GM21360 (cell line): ENCODE results near the gene TPPP.

ENCODE experiments used
- ATAC-seq: cut with Tn5 transposase; IDR thresholded peaks from one replicate; pipeline ENCODE4 v1.9.1; 2021; ENCODE audit warnings: mild to moderate bottlenecking, moderate library complexity; ENCODE audit not compliant: unreplicated experiment

Gene TPPP

DNA sequence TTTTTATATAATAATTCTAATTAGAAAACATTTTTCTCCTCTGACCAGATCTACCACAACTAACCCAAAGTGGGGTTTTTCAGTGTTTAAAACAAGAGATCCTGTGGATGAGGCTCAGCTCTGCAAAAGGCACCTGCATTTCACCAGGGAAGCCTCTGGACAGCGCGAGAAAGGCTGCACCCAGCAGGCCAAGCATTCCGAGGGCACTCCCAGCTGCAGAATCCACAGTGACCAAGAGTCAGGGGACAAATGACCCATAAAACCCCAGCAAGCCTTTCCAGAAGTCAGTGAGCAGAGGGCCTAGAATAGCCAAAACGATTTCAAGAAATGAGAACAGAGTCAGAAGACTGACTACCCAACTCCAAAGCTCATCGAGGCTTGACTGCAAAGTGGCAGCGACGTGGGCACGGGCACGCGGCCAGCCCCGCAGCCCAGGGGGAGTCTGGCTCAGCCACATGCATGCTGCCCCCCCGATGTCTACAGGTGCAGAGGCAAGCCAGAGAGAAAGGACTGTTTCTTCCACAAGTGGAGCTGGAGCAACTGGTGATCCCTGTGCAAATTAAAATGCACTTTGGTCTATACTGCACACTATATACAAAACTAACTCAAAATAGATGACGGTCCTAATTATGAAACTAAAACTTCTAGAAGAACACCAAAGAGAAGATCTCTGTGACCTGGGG, 26.2 kb downstream of the TPPP start:
- ATAC-seq, result no peak

DNA sequence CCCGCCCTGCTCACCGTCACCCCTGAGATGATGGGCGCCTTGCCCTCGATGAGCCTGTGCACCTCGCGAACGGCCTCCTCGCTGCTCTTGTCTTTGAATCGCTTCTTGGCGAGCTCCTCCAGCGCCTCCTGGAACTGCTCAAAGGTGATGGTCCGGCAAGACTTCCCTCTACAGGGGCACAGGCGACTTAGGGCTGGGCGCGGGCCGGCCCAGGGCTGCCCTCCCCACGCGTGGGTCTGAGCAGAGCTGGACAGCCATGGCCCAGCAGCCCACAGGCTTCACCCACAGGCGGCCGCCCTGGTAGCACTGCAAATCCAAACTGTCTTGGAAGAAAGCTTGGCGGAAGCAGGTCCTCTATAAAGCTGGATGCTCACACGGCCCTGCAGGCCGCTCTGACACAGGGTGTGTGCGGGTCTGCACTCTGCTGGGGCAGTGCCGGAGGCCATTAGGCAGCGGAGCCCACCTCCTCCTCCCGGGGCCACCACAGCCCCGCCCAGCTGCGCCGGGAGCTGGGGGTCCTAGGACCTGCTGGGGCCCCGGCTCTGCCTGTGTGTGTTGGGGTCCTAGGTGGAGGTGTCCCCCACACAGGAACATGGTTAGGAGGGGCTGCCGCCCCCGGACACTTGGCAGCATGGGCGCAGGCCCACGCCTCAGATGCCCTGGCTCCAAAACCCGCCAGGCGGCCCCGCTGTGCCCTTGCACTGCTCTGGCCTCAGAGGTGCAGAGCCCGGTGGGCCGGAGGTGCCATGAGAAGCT, 27.0 kb downstream of the TPPP start:
- ATAC-seq, result no peak

DNA sequence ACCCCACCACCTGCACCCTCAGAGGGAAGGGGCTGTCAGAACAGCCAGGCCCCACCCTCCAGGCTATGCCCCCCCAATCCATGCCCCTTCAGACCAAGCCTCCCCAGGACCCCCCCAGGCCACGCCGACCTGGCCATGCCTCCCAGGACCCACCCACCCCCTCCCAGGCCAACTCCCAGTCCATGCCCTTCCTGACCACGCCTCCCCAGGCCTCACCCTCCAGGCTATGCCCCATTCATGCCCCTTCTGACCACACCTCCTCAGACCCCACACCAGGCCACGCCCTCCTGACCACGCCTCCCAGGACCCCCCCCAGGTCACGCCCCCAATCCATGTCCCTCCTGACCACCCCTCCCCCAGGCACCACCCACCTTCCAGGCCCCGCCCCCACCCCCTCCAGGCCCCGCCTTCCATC, 27.6 kb downstream of the TPPP start:
- no peak for ATAC-seq

DNA sequence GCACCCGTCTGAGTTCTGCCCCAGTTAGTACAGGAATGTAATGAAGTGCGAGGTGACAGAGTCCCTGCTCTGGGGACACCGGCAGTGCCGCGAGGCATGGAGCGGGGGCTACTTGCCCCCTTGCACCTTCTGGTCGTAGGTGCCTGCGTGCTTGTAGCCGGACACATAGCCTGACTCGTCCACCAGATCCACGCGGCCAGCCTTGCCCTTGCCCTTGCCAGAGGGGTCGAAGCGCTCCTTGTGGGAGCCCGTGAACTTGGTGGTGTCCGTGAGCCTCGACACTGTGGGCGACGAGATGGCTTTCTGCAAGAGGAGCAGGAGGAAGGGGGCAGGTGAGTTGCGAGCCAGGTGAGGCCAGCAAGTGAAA, 28.2 kb downstream of the TPPP start:
- ATAC-seq, result no peak

GRCh38 chr5:664343-664993, 28.7 kb downstream of the TPPP start:
- ATAC-seq, result no peak

DNA sequence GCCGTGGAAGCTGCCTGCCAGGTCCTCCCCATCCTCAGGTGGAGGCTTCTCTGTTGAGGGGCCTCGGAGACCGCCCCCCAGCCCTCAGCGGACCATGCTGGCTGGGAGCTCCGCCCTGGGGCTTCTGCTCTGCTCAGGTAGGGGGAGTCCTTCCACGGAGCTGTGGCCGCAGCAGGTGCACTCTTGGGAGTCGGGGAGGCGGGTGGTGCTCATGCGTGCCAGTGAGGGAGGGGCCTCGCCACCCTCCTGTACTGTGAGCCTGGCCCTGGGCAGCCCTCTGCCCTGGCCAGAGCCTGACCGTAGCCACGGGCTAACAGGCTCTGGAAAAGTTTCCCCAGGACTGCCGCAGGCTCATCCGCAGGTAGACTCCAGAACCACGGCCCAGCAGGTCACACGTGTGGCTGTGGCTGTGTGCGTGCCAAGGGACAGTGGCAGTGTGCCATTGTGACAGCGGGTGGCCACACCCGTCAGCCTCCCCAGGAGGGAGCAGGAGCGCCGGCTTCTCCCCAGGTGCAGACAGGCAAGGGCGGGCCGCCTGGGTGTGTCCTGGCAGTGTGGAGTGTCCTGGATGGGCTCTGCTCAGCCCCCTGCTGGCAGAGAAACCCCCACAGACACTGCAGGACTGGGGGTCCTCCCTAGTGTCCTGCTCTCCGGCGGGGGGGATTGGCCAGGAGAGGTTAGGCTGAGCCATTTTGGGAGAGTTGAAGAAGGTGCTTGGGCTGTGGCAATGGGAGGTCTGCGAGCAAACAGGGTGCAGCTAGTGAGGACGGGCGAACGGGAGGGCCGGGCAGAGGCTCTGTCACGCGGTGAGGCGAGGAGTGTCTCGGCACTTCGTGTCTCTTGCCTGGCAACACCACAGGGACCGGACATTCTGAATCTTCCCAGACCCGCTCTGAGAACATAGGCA, 29.5 kb downstream of the TPPP start:
- no peak for ATAC-seq

DNA sequence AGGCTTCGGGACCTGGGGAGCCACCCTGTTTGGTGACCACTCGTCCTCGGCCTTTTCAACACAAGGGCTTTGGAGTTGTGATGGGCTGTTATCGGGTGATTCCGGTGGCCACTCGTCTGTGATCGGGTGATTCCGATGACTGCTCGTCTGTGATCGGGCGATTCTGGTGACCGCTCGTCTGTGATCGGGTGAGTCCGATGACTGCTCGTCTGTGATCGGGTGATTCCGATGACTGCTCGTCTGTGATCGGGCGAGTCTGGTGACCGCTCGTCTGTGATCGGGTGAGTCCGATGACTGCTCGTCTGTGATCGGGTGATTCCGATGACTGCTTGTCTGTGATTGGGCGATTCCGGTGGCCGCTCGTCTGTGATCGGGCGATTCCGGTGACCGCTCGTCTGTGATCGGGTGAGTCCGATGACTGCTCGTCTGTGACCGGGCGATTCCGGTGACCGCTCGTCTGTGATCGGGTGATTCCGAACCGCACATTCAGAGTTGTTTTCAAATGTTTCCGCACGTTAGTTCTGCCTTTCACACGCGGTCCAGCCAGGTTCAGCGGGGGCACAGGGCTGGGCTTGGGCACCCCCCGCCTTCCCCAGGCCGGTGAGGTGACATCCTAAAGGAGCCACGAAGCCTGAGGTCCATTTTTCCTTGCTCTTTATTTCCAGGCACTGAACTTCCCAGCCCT, 30.3 kb downstream of the TPPP start:
- ATAC-seq, result no peak

DNA sequence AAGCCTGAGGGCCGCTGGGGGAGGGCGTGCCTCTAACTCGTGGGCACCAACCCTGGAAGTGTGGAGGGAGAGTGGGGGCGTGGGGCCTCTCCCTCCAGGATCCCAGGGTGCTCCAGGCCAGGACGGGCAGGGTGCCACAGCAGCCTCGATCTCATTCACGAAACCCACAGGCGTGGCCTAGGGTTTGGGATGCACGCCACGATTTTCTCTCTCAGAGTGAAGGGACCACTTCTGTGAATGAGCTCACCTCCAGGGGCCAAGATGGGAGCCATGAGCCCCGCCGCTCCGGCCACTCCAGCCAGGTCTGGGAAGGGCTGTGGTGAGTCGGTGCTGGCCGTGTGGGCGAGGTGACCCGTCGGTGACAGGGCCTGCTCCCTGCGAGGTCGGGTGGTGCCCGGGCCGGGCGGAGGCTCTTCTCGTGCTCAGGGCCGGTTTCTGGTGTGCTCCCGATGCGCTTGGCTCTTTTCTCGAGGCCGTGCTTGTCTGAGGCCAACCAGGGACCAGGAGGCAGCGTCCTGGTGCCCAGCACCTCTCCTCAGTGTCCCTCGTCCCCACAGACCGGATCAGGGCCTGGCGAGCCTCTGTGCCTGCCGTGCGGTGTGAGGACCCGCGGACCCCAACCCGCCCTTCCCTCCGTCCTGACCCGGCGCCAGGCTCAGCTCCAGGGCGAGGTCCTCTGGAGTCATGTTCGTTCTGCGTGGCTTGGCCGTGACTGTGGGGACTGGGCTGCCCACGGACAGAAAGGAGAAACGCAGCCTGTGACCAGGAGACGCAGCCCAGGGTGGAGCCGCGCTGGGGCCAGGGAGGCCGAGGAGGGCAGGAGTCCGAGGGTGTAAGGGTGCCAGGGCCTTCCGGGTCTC, 31.0 kb downstream of the TPPP start:
- no peak for ATAC-seq

DNA sequence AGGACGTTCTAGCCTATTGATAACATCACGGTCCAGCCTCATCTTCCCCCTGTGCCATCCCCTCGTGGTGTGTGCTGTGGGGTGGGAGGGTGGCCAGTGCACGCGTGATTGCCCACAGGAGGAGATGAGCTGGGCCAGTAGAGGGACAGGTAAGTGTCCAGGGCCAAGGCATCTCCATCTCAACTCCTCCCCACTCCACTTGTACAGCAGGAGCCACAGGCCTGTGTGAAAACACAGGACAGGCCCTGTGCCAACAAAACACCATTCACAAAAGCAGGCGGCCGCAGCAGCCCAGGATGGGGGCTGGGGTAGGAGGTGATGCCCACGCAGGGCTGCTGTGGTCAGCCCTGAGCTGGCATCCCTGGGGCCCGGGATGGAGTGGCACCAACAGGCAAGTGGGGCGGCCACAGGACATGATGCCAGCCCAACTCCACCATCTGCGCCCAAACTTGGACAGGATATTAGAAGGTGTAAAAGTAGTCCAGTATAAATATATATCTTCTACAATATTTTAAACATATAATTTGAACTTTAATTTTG, 32.6 kb downstream of the TPPP start:
- ATAC-seq, result no peak

GRCh38 chr5:659496-660263, 33.5 kb downstream of the TPPP start:
- ATAC-seq, result no peak

- ATAC-seq, result no peak
These were observed 35.0 kb downstream of the TPPP start for GRCh38 chr5:658103-658502.

GRCh38 chr5:657570-657969, 35.6 kb downstream of the TPPP start:
- ATAC-seq, result no peak

- ATAC-seq, result no peak
These were observed 37.7 kb downstream of the TPPP start for GRCh38 chr5:655406-655805.

DNA sequence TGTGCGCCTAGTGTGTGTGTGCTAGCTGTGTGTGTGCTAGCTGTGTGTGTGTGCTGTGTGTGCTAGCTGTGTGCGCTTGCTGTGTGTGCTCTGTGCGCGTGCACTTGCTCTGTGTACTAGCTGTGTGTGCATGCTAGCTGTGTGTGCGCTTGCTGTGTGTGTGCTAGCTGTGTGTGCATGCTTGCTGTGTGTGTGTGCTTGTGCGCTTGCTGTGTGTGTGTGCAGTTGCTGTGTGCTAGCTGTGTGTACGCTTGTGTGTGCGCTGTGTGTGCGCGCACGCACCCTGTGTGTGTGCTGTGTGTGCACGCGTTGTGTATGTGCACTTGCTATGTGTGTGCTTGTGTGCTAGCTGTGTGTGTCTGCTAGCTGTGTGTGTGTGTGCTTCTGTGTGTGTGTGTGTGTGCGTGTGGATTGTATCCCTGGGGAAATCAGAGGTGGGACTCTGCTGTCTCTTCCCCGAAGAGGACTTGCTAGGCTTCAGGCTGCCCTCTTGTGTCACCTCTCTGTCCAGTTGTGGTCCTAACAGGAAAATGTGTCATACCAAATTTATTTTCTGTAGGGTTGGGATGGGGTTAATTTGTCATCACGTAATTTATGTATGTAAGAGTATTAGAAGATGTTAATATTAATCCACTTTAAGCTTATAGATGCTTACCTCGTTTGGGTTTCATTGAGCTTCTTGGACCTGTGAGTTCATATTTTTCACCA, 38.9 kb downstream of the TPPP start:
- ATAC-seq, result no peak

GRCh38 chr5:652773-653350, 40.3 kb downstream of the TPPP start:
- no peak for ATAC-seq

- ATAC-seq, result no peak
These were observed 41.1 kb downstream of the TPPP start for GRCh38 chr5:652023-652515.

DNA sequence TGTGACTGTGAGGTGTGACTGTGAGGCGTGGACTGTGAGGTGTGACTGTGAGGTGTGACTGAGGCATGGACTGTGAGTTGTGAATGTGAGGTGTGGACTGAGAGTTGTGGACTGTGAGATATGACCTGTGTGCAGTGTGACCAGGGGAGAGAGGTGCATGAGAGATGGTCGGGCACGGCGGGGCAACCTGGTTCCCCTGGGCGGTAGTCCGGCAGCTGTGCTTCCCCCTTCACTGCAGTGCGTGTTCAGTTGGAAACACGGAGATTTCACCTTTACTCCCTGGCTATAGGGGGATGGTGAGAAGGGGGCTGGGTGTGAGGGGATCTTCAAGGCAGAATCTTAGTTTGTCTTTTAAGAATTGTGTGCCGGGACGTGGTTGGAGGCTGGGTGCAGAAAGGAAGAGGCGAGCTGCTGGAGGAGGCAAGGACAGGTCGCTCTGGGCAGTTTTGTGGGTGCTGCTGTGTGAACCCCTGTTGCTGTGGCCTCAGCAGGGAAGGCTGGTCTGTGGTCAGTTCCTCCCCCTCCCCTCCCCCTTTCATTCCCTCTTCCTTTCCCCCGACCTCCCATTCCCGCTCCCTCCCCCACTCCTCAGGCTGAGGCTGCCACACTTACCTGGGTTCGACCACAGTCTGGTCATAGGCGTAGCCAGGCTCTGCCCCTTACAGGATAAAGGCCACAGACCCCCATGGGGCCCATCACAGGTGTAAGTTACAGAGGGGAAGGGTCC, 41.7 kb downstream of the TPPP start:
- ATAC-seq, result no peak
